Tibial nerve (tissue), 4 donors: ENCODE results near the gene MYOZ3. TPM values are rescaled to one million over a fixed set of nuclear protein-coding genes. Genes with fewer than 3 reads are reported as not detected.
A peak's percentile ranks its signal among the peaks of the same experiment; 100 is the strongest.

Experiments
- DNase-seq, 2 donors: peaks; one replicate each; pipeline ENCODE4 v3.0.0-alpha.2; 2019; ENCODE audit warnings: low spot score in 2 of 2
- H3K27ac ChIP-seq, 4 donors: fragments of 200-600 bp; sonication (generic) in 3 of 4; one replicate each; pipeline ENCODE4 v1.5.1; 2017 to 2019; ENCODE audit warnings: mild to moderate bottlenecking in 1 of 4
- H3K27me3 ChIP-seq, 2 donors: fragments of 200-600 bp; sonication (generic) in 1 of 2; one replicate each; pipeline versions ENCODE4 v1.5.1 to v1.6.0; 2017 to 2019
- H3K36me3 ChIP-seq, 3 donors: fragments of 200-600 bp; sonication (generic); one replicate each; pipeline ENCODE4 v1.5.1; 2018 to 2019
- H3K4me1 ChIP-seq, 4 donors: fragments of 200-600 bp; sonication (generic) in 3 of 4; one replicate each; pipeline ENCODE4 v1.5.1; 2017 to 2019
- H3K4me3 ChIP-seq, 4 donors: fragments of 200-600 bp; sonication (generic) in 3 of 4; one replicate each; pipeline ENCODE4 v1.5.1; 2017 to 2019; ENCODE audit warnings: mild to moderate bottlenecking in 1 of 4, moderate library complexity in 1 of 4
- H3K9me3 ChIP-seq, 4 donors: fragments of 200-600 bp; sonication (generic) in 3 of 4; one replicate each; pipeline ENCODE4 v1.5.1; 2017 to 2019
- EP300 ChIP-seq, 2 donors: sonication (generic); formaldehyde crosslinking; IDR thresholded peaks; one replicate each; pipeline ENCODE4 v1.6.1; 2017; ENCODE audit warnings: antibody characterized with exemption in 2 of 2, mild to moderate bottlenecking in 1 of 2
- POLR2A ChIP-seq, 2 donors: fragments of 450-650 bp; IDR thresholded peaks; one replicate each; pipeline ENCODE4 v1.6.1; 2017; ENCODE audit warnings: antibody characterized with exemption in 2 of 2, mild to moderate bottlenecking in 2 of 2, moderate library complexity in 2 of 2
- WGBS, 2 donors: methylation state at CpG; one replicate each; pipeline ENCODE4 v1.1.5; 2018; 5-methylcytosine and 5-hydroxymethylcytosine counted together
- total RNA-seq, 4 donors: library from RNA; depleted of rRNA; stranded (reverse); fragments of >200 nt; gene quantifications; one replicate each; pipeline ENCODE4 v1.1.0, GENCODE V29; 2016
- TF ChIP-seq, protein P1 (sequence below), 5 experiments: fragments of 200-600 bp in 3 of 5; fragments of 450-650 bp in 2 of 5; sonication (generic) in 3 of 5; IDR thresholded peaks; one replicate each; pipeline ENCODE4 v1.5.1; 2016 to 2019; ENCODE audit warnings: antibody characterized with exemption in 5 of 5, mild to moderate bottlenecking in 3 of 5, moderate library complexity in 2 of 5

The MYOZ3 gene
- total RNA-seq, 4 donors from 2014 or later, result 0.30 to 9.0 (median 4.6) TPM

DNA sequence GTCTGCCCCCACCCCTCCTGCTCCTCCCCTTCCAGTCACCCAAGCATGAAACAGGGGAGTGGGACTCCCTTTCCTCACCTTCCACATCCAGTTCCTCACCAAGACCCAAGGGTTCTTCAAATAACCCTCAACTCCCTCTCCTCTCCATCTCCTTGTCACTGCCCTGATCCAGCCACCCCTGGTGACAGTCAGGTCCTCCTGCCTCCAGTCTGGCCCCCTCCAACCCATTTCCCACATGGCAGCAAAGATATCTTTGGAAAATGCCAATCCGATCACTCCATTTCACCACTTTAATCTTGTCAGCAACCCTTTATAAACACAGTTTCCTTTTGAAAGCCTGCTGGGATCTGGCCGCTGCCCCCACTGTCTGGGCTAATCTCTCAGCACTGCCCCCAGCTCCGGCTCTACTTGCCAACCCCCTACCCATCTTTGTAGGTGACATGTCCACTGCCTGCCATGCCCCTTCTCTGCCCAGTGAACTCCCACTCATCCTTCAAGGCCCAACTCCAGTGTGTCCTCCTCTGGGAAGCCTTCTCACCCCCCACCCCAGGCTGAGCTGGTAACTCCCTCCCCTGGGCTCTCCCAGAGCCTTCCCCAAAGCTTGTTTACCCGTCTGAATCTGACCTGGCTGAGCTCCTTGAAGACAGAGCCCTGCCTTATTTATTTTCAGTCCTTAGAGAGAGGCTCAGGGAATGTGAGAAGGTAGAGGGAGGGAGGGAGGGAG lies 781 bp upstream of the MYOZ3 start:
- Histone ChIP-seq H3K4me1 (peaks cover 0 to 75% (median 17%) of the 10 kb centered on the region in 4 donors), H3K9me3 (no peaks in the 10 kb centered on the region), H3K27me3 (no peaks in the 10 kb centered on the region), H3K36me3 (no peaks in the 10 kb centered on the region), H3K4me3 (peak overlapping the region in 1 of 4 donors; percentile 16), H3K27ac (peak overlapping the region in 2 of 4 donors; percentile 74 to 85)
- WGBS, 2 donors, result 49 to 52% methylated on average over 4 of the region's 4 CpGs
- no peak for TF ChIP-seq EP300 (IDR thresholded peaks at IDR 0.05)
- TF ChIP-seq POLR2A (IDR thresholded peaks at IDR 0.05), result no peak
- TF ChIP-seq, protein P1, sequence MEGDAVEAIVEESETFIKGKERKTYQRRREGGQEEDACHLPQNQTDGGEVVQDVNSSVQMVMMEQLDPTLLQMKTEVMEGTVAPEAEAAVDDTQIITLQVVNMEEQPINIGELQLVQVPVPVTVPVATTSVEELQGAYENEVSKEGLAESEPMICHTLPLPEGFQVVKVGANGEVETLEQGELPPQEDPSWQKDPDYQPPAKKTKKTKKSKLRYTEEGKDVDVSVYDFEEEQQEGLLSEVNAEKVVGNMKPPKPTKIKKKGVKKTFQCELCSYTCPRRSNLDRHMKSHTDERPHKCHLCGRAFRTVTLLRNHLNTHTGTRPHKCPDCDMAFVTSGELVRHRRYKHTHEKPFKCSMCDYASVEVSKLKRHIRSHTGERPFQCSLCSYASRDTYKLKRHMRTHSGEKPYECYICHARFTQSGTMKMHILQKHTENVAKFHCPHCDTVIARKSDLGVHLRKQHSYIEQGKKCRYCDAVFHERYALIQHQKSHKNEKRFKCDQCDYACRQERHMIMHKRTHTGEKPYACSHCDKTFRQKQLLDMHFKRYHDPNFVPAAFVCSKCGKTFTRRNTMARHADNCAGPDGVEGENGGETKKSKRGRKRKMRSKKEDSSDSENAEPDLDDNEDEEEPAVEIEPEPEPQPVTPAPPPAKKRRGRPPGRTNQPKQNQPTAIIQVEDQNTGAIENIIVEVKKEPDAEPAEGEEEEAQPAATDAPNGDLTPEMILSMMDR (IDR thresholded peaks at IDR 0.05), result no peak
- DNase-seq, result no peak

DNA sequence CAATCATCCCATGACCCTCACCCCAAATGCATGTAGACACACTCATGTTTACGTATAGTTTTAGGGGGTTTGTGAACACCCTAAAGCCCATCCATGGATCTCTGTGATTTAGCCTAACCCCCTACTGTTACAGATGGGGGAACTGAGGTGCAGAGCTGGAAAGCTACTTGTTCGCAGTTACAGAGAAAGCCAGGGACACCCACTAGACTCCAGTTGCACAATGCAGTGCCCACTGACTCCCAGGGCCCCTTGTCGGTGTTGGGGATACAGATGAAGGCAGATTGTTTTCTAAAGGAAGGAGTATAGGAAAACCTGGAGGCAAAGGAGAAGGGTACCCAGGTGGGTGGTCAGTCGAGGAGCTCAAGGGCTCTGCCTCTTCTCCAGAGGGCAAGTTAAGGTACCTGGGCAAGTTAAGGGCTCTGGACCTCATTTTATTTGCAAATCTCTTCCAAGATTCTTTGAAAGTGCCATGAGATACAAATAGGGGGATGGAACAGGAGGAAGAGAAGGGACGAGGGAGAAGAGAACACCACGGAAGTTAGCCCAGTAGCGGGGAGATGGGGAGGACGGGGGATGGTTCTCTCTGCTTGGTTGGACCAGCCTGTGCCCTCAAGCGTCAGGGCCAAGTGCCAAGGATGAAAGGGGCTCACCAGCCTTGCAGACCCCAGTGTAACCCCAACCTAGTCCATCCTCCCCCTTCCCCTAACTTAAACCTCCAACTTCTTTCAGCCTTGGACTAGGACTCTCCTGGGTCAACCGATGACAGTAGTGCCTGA lies 958 bp downstream of the MYOZ3 start:
- H3K4me3 ChIP-seq, result peak overlapping the region in 1 of 4 donors; percentile 16
- H3K4me1 ChIP-seq, result peaks cover 0 to 60% (median 10%) of the 10 kb centered on the region in 4 donors
- TF ChIP-seq, protein P1 (IDR thresholded peaks at IDR 0.05), result no peak
- no peak for TF ChIP-seq EP300 (IDR thresholded peaks at IDR 0.05)
- TF ChIP-seq POLR2A (IDR thresholded peaks at IDR 0.05), result no peak
- 82 to 92% methylated on average over 10 of the region's 10 CpGs for WGBS, 2 donors
- no peak for DNase-seq
- no peaks in the 10 kb centered on the region for H3K27me3 ChIP-seq
- peak overlapping the region in 1 of 4 donors; percentile 20 for H3K27ac ChIP-seq
- H3K9me3 ChIP-seq, result no peaks in the 10 kb centered on the region
- no peaks in the 10 kb centered on the region for H3K36me3 ChIP-seq

DNA sequence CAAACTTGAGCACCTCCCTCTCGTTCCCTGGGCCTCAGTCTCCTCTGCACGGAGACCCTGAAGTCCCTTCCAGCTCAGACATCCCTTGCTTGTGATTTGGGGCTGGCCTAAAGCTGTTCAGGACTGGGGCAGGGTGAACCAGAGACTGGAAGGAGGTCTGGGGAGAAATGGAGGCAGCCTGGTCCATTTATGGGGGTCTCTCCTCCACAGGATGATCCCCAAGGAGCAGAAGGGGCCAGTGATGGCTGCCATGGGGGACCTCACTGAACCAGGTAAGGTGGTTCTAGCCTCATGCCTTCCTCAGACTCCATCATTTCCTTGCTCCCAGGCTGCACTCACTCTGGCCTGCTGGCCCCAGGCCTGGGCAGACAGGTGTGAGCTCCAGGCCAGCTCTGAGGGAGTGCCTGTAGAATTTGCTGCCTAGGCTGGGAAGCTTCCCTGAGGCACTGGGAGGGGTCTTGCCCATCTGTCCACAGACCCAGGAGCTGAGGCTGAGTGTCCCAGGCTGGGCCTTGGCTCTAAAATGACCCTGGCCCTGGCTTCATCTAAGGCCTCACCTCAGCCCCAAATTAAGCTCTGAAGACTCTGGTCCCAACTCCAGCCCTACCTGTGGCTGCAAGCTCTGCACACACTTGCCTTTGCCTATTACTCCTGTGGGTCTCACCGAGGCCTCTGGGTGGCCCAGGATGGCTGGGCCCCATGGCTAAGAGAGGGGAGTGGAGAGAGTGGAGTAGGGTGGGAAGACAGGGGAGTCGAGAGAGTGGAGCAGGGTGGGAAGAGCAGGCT lies 1.9 kb downstream of the MYOZ3 start:
- Histone ChIP-seq H3K4me3 (no peak overlapping the region), H3K4me1 (peaks cover 0 to 51% (median 3%) of the 10 kb centered on the region in 4 donors), H3K36me3 (no peaks in the 10 kb centered on the region), H3K27ac (peak overlapping the region in 1 of 4 donors; percentile 22), H3K27me3 (no peaks in the 10 kb centered on the region), H3K9me3 (no peaks in the 10 kb centered on the region)
- no peak for TF ChIP-seq EP300 (IDR thresholded peaks at IDR 0.05)
- TF ChIP-seq POLR2A (IDR thresholded peaks at IDR 0.05), result no peak
- TF ChIP-seq, protein P1 (IDR thresholded peaks at IDR 0.05), result no peak
- DNase-seq, result no peak
- 71 to 78% methylated on average over 4 of the region's 4 CpGs for WGBS, 2 donors

DNA sequence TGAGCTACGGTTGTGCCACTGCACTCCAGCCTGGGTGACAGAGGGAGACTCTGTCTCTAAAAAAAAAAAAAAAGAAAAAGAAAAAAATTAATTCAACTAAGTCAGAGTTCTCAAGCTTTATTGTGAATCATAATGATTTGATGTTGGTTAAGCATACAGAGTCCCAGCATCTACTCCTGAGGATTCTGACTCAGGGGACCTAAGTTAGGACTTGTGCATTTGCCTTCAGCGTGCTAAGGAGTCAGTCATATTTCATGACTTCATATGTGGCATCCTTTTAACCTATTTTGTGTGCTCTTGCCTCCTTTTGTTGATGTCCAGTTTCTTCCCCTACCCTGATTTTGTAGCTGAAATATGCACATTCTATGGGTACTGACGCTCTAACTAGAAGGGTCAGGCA lies 2.9 kb downstream of the MYOZ3 start:
- Histone ChIP-seq H3K36me3 (no peaks in the 10 kb centered on the region), H3K4me3 (no peak overlapping the region), H3K4me1 (peaks cover 0 to 41% (median 0%) of the 10 kb centered on the region in 4 donors), H3K27ac (no peak overlapping the region), H3K27me3 (no peaks in the 10 kb centered on the region), H3K9me3 (no peaks in the 10 kb centered on the region)
- WGBS, 2 donors, result 83 to 89% methylated on average over 3 of the region's 3 CpGs
- DNase-seq, result no peak
- TF ChIP-seq EP300 (IDR thresholded peaks at IDR 0.05) (no peak), POLR2A (IDR thresholded peaks at IDR 0.05) (no peak)
- TF ChIP-seq, protein P1 (IDR thresholded peaks at IDR 0.05), result no peak
